A549 (cell line): ENCODE data around the gene ECM1. TPM values are rescaled to one million over a fixed set of nuclear protein-coding genes. Genes with fewer than 3 reads are reported as not detected.

Experiments
- ATAC-seq, 2 experiments: fragments of 200-7000 bp in 1 of 2; fragments of >200 bp in 1 of 2; cut with Nextera tagmentation in 1 of 2; cut with Tn5 transposase in 1 of 2; 3 replicates each; pipeline versions ENCODE4 v1.8.0 to v1.9.1; 2018 to 2020; ENCODE audit warnings: mild to moderate bottlenecking in 1 of 2, moderate library complexity in 1 of 2
- CTCF ChIA-PET: fragments of 300-600 bp; sonication (Branson Sonifier 250); formaldehyde crosslinking; extraction: SDS; loops from one replicate; lab custom pipeline; 2021; ENCODE audit warnings: antibody characterized with exemption, inconsistent platforms; lab: Yijun Ruan, JAX
- POLR2A ChIA-PET: fragments of 350-600 bp; formaldehyde crosslinking; extraction: SDS; loops from one replicate; lab custom pipeline; 2021; ENCODE audit warnings: antibody characterized with exemption, inconsistent platforms; lab: Yijun Ruan, JAX
- DNase-seq, 2 experiments: peaks; one replicate each; pipeline versions ENCODE4 v3.0.0 to v3.0.0-alpha.2; 2011 to 2016; ENCODE audit warnings: low read depth in 1 of 2, low spot score in 1 of 2
- FAIRE-seq: peaks from 2 replicates; lab custom pipeline; 2011; peaks lifted over from hg19 to GRCh38; lab: Jason Lieb, UNC
- H3K27ac ChIP-seq, 2 experiments: fragments of >200 bp; sonication (Bioruptor Twin); formaldehyde crosslinking; 3 replicates each; pipeline ENCODE4 v1.5.1; 2016 to 2017
- H3K4me1 ChIP-seq: fragments of >200 bp; sonication (Bioruptor Twin); formaldehyde crosslinking; 3 replicates; pipeline ENCODE4 v1.6.1; 2016
- H3K4me2 ChIP-seq: fragments of >200 bp; sonication (Bioruptor Twin); formaldehyde crosslinking; 3 replicates; pipeline ENCODE4 v1.6.1; 2016
- H3K4me3 ChIP-seq: fragments of >200 bp; sonication (Bioruptor Twin); formaldehyde crosslinking; 3 replicates; pipeline ENCODE4 v1.5.1; 2016
- H3K9me3 ChIP-seq: fragments of >200 bp; sonication (Bioruptor Twin); formaldehyde crosslinking; 3 replicates; pipeline ENCODE4 v1.6.1; 2016
- ATOH8 ChIP-seq: fragments of 250-450 bp; sonication (Bioruptor Pico); IDR thresholded peaks from 2 replicates; pipeline ENCODE4 v1.5.0; 2020; ENCODE audit warnings: low read depth, mild to moderate bottlenecking, moderate library complexity
- CEBPB ChIP-seq, 2 experiments: fragments of >200 bp in 1 of 2; sonication (Bioruptor Twin) in 1 of 2; formaldehyde crosslinking in 1 of 2; IDR thresholded peaks; 2 replicates each; pipeline ENCODE4 v1.6.1; 2012 to 2016
- CTCF ChIP-seq: fragments of >200 bp; sonication (Bioruptor Twin); formaldehyde crosslinking; IDR thresholded peaks from 3 replicates; pipeline ENCODE4 v1.5.1; 2016
- E2F6 ChIP-seq: IDR thresholded peaks from 2 replicates; pipeline ENCODE4 v1.6.1; 2012; ENCODE audit warnings: low read depth, borderline replicate concordance
- FOXS1 ChIP-seq: fragments of 250-450 bp; sonication (Bioruptor Pico); IDR thresholded peaks from 2 replicates; pipeline ENCODE4 v1.5.0; 2020; ENCODE audit warnings: mild to moderate bottlenecking, moderate library complexity
- HDAC2 ChIP-seq: fragments of 200-600 bp; sonication (generic); IDR thresholded peaks from 2 replicates; pipeline ENCODE4 v1.6.1; 2016
- JUN ChIP-seq, 2 experiments: fragments of >200 bp; sonication (Bioruptor Twin); formaldehyde crosslinking; IDR thresholded peaks; 2 replicates in 1 of 2; 3 replicates in 1 of 2; pipeline ENCODE4 v1.6.1; 2016 to 2017
- NFE2L2 ChIP-seq: fragments of 150-350 bp; conservative IDR thresholded peaks from 2 replicates; pipeline ENCODE4 v1.6.1; 2014; ENCODE audit warnings: low read length
- NR3C1 ChIP-seq: fragments of >200 bp; sonication (Bioruptor Twin); formaldehyde crosslinking; IDR thresholded peaks from 3 replicates; pipeline ENCODE4 v1.6.1; 2017
- PBX3 ChIP-seq: IDR thresholded peaks from 2 replicates; pipeline ENCODE4 v1.6.1; 2012
- PHF8 ChIP-seq: fragments of 200-600 bp; sonication (generic); IDR thresholded peaks from 2 replicates; pipeline ENCODE4 v1.6.1; 2016; ENCODE audit warnings: low read depth, mild to moderate bottlenecking, antibody characterized with exemption, moderate library complexity, borderline replicate concordance
- RARB ChIP-seq: fragments of 250-450 bp; sonication (Bioruptor Pico); IDR thresholded peaks from 2 replicates; pipeline ENCODE4 v1.8.0; 2021; ENCODE audit warnings: mild to moderate bottlenecking, moderate library complexity
- SMC3 ChIP-seq: fragments of >200 bp; sonication (Bioruptor Twin); formaldehyde crosslinking; IDR thresholded peaks from 3 replicates; pipeline ENCODE4 v1.6.1; 2018; ENCODE audit warnings: inconsistent platforms
- USF2 ChIP-seq: fragments of 450-650 bp; IDR thresholded peaks from 2 replicates; pipeline ENCODE4 v1.6.1; 2014; ENCODE audit warnings: antibody characterized with exemption
- ZSCAN20 ChIP-seq: fragments of 250-450 bp; sonication (Bioruptor Pico); IDR thresholded peaks from 2 replicates; pipeline ENCODE4 v1.8.0; 2022; ENCODE audit warnings: mild to moderate bottlenecking, moderate library complexity
- WGBS: methylation state at CpG from one replicate; pipeline ENCODE4 v1.1.6; 2017; ENCODE audit errors: missing lambda C conversion rate; 5-methylcytosine and 5-hydroxymethylcytosine counted together
- polyA plus RNA-seq, 4 experiments: library from polyadenylated mRNA; depleted of rRNA in 3 of 4; stranded (reverse); fragments of >200 nt; fragmentation: RNase III in 1 of 4; extraction: RNeasy Plus Mini Kit Qiagen cat#74134 plus additional on column Dnase treatment in 1 of 4; gene quantifications; 2 replicates in 3 of 4; 3 replicates in 1 of 4; pipeline ENCODE4 v1.2.3, GENCODE V29; 2011 to 2017

ECM1 gene
- polyA plus RNA-seq, 2 of the 4 experiments (the other 2 are of a cell fraction): 0.88 to 1.0 TPM

GRCh38 chr1:150513351-150513791 is 5.5 kb downstream of the ECM1 start:
- 81% methylated on average over 6 of the region's 7 CpGs for WGBS
- no peak for DNase-seq
- no peaks in the 10 kb centered on the region for H3K9me3 ChIP-seq
- 0 out of 3 replicates have a peak, but pooled peaks cover 17% of the 10 kb centered on the region for H3K4me1 ChIP-seq
- no peak overlapping the region for H3K4me2 ChIP-seq
- no peak for TF ChIP-seq CEBPB (IDR thresholded peaks at IDR 0.05)
- TF ChIP-seq HDAC2: no peak
- no peak for TF ChIP-seq NR3C1
- TF ChIP-seq, all 56 proteins: peak for 0
- ChIA-PET CTCF (interaction anchor here (0.7 to 12.4 kb wide), 4 partner anchors 9 to 132 kb away, joined by 4 to 114 read pairs (median 6); no protein-coding TSS in a partner anchor), POLR2A (interaction anchor here (0.7 kb wide), 1 partner anchor 244 kb away, joined by 5 read pairs; no protein-coding TSS in a partner anchor)
- FAIRE-seq (no peak), ATAC-seq (no peak)
- no peak overlapping the region for H3K4me3 ChIP-seq
- H3K27ac ChIP-seq: no peak overlapping the region

GRCh38 chr1:150514260-150514659 is 6.4 kb downstream of the ECM1 start:
- no peak overlapping the region; the same call in 2 of the 3 replicates for H3K4me2 ChIP-seq
- ATAC-seq (no peak), DNase-seq (no peak), FAIRE-seq (no peak)
- H3K9me3 ChIP-seq: no peaks in the 10 kb centered on the region
- H3K4me3 ChIP-seq: no peak overlapping the region
- 89% methylated on average over 9 of the region's 9 CpGs for WGBS
- H3K4me1 ChIP-seq: 0 out of 3 replicates have a peak, but pooled peaks cover 17% of the 10 kb centered on the region
- POLR2A ChIA-PET: no interaction called here
- H3K27ac ChIP-seq: no peak overlapping the region
- CTCF ChIA-PET: interaction anchor here (0.6 to 12.4 kb wide), 5 partner anchors 10 to 107 kb away, joined by 3 to 114 read pairs (median 8); partner anchors contain the start of gene TARS2
- TF ChIP-seq PBX3: no peak
- no peak for TF ChIP-seq CEBPB (IDR thresholded peaks at IDR 0.05)
- no peak for TF ChIP-seq ATOH8 (CRISPR knock-in tag)

- Histone ChIP-seq H3K27ac (peak overlapping the region; percentile 69 to 94), H3K4me3 (peak overlapping the region; percentile 50), H3K4me1 (0 out of 3 replicates have a peak, but pooled peaks cover 17% of the 10 kb centered on the region), H3K9me3 (no peaks in the 10 kb centered on the region), H3K4me2 (peak overlapping the region; percentile 91)
- ATAC-seq: no peak; a peak in 1 of 6 replicates
- FAIRE-seq: no peak
- no peak for DNase-seq
- POLR2A ChIA-PET: interaction anchor here (0.5 to 2.3 kb wide), 11 partner anchors 10 to 215 kb away, joined by 3 to 17 read pairs (median 4); partner anchors contain the start of genes MCL1, RPRD2 and TARS2
- TF ChIP-seq USF2 (no peak), CEBPB (IDR thresholded peaks at IDR 0.05) (no peak), NFE2L2 (no peak)
- TF ChIP-seq, all 56 proteins: peak for 0
- WGBS: 47% methylated on average over 21 of the region's 21 CpGs
- CTCF ChIA-PET: interaction anchor here (0.6 to 12.4 kb wide), 7 partner anchors 10 to 331 kb away, joined by 3 to 114 read pairs (median 4); partner anchors contain the start of gene TARS2
Observed at GRCh38 chr1:150514913-150515327, 7.0 kb downstream of the ECM1 start.

GRCh38 chr1:150515328-150516049 is 7.6 kb downstream of the ECM1 start, which contains the start of gene FALEC:
Gene FALEC (plus strand): TSS chr1:150515752.
- Histone ChIP-seq H3K27ac (peak within 1 kb of the TSS; percentile 76 to 94), H3K4me3 (peak within 1 kb of the TSS; percentile 50), H3K4me2 (peak within 1 kb of the TSS; percentile 91), H3K4me1 (0 out of 3 replicates have a peak, but pooled peaks cover 17% of the 10 kb centered on the region), H3K9me3 (no peaks in the 10 kb centered on the region)
- peak; percentile 96 to 97 for DNase-seq
- 2% methylated on average over 39 of the region's 54 CpGs for WGBS
- ChIA-PET CTCF (interaction anchor here (0.5 to 12.4 kb wide), 9 partner anchors 11 to 331 kb away, joined by 3 to 114 read pairs (median 4); partner anchors contain the start of gene TARS2), POLR2A (interaction anchor here (0.5 to 2.3 kb wide), 14 partner anchors 10 to 234 kb away, joined by 3 to 17 read pairs (median 4); partner anchors contain the start of genes MCL1, RPRD2 and TARS2)
- FAIRE-seq: no peak
- peak; percentile 93 to 97 for ATAC-seq
- TF ChIP-seq PBX3 (peak; percentile 90), ATOH8 (CRISPR knock-in tag) (no peak), JUN (IDR thresholded peaks at IDR 0.05) (peak; percentile 45 to 81; a peak in 3 of 5 replicates), ZSCAN20 (no peak), FOXS1 (CRISPR knock-in tag) (no peak), SMC3 (no peak), CTCF (no peak), RARB (CRISPR knock-in tag) (no peak), E2F6 (peak; percentile 73), PHF8 (peak; percentile 85; the same call in 1 of the 2 replicates)
